CD14-positive monocyte (primary cell): ENCODE measurements around the gene HPS3. TPM values are rescaled to one million over a fixed set of nuclear protein-coding genes. Genes with fewer than 3 reads are reported as not detected.

Source experiments
- DNase-seq, 3 donors: peaks; one replicate each; pipeline ENCODE4 v3.0.0-alpha.2; 2011 to 2022
- H2AFZ ChIP-seq: 2 replicates; pipeline ENCODE4 v1.6.0; 2012; ENCODE audit warnings: mild to moderate bottlenecking, low read depth, low read length, inconsistent platforms; ENCODE audit not compliant: insufficient read depth, poor library complexity, severe bottlenecking
- H3K27ac ChIP-seq, 2 donors: 1 replicate in 1 of 2; 2 replicates in 1 of 2; pipeline ENCODE4 v1.5.1; 2012 to 2013; ENCODE audit warnings: low read length in 2 of 2, control low read depth in 1 of 2, inconsistent platforms in 1 of 2, low read depth in 1 of 2, mild to moderate bottlenecking in 1 of 2
- H3K27me3 ChIP-seq, 2 donors: one replicate each; pipeline versions ENCODE4 v1.6.0 to v1.6.1; 2011 to 2013; ENCODE audit warnings: low read length in 2 of 2; ENCODE audit not compliant: control insufficient read depth in 2 of 2, insufficient read depth in 2 of 2
- H3K36me3 ChIP-seq, 2 donors: replicated peaks in 1 of 2; 1 replicate in 1 of 2; 2 replicates in 1 of 2; pipeline versions ENCODE4 v1.5.1 to v1.6.1; 2012 to 2013; ENCODE audit warnings: low read length in 2 of 2, control low read depth in 1 of 2, inconsistent platforms in 1 of 2, mild to moderate bottlenecking in 1 of 2; ENCODE audit not compliant: insufficient read depth in 2 of 2, control insufficient read depth in 1 of 2
- H3K4me1 ChIP-seq, 2 donors: 1 replicate in 1 of 2; 2 replicates in 1 of 2; pipeline versions ENCODE4 v1.5.1 to v1.6.1; 2012 to 2013; ENCODE audit warnings: low read length in 2 of 2, control low read depth in 1 of 2, inconsistent platforms in 1 of 2, mild to moderate bottlenecking in 1 of 2, moderate library complexity in 1 of 2; ENCODE audit not compliant: insufficient read depth in 2 of 2, control insufficient read depth in 1 of 2
- H3K4me2 ChIP-seq: replicated peaks from 2 replicates; pipeline ENCODE3; 2012; ENCODE audit warnings: low read length, moderate library complexity, mild to moderate bottlenecking; ENCODE audit not compliant: poor library complexity, severe bottlenecking; ENCODE audit errors: extremely low read depth
- H3K4me3 ChIP-seq, 3 experiments: fragments of 200-600 bp in 1 of 3; sonication (generic) in 1 of 3; replicated peaks in 1 of 3; 1 replicate in 2 of 3; 2 replicates in 1 of 3; pipeline ENCODE4 v1.5.1; 2011 to 2013; ENCODE audit warnings: low read length in 3 of 3, mild to moderate bottlenecking in 3 of 3, control low read depth in 2 of 3, low read depth in 2 of 3, inconsistent platforms in 1 of 3, moderate library complexity in 1 of 3
- H3K79me2 ChIP-seq: 2 replicates; pipeline ENCODE4 v1.6.0; 2012; ENCODE audit warnings: mild to moderate bottlenecking, control low read depth, inconsistent platforms, low read length, moderate library complexity; ENCODE audit not compliant: insufficient read depth
- H3K9ac ChIP-seq: 2 replicates; pipeline ENCODE4 v1.6.0; 2017; ENCODE audit warnings: low read length, mild to moderate bottlenecking; ENCODE audit not compliant: insufficient read depth, poor library complexity, severe bottlenecking
- H3K9me3 ChIP-seq, 2 donors: replicated peaks in 1 of 2; 1 replicate in 1 of 2; 2 replicates in 1 of 2; pipeline versions ENCODE4 v1.5.1 to v1.6.1; 2012 to 2013; ENCODE audit warnings: low read length in 2 of 2, control low read depth in 1 of 2; ENCODE audit not compliant: control insufficient read depth in 1 of 2, insufficient read depth in 1 of 2
- H4K20me1 ChIP-seq: 2 replicates; pipeline ENCODE4 v1.6.0; 2012; ENCODE audit warnings: mild to moderate bottlenecking, low read length, control low read depth, moderate library complexity; ENCODE audit not compliant: insufficient read depth
- H3K27ac Mint-ChIP-seq, 7 donors: one replicate each; pipeline ENCODE4 v1.8.0; 2020; ENCODE audit warnings: mild to moderate bottlenecking in 7 of 7, mixed read lengths in 7 of 7, moderate library complexity in 6 of 7, inconsistent platforms in 2 of 7
- H3K27me3 Mint-ChIP-seq, 3 donors: one replicate each; pipeline ENCODE4 v1.8.0; 2021 to 2022; ENCODE audit warnings: low read depth in 3 of 3, mild to moderate bottlenecking in 3 of 3, mixed read lengths in 3 of 3, moderate library complexity in 3 of 3, inconsistent platforms in 1 of 3
- H3K36me3 Mint-ChIP-seq, 2 donors: one replicate each; pipeline ENCODE4 v1.8.0; 2020; ENCODE audit warnings: mixed read lengths in 2 of 2, inconsistent platforms in 1 of 2, mild to moderate bottlenecking in 1 of 2
- H3K4me1 Mint-ChIP-seq: one replicate; pipeline ENCODE4 v1.8.0; 2020; ENCODE audit warnings: mild to moderate bottlenecking, mixed read lengths
- H3K4me3 Mint-ChIP-seq, 2 donors: one replicate each; pipeline ENCODE4 v1.8.0; 2020; ENCODE audit warnings: mild to moderate bottlenecking in 2 of 2, mixed read lengths in 2 of 2, moderate library complexity in 1 of 2
- H3K9me3 Mint-ChIP-seq, 7 donors: one replicate each; pipeline ENCODE4 v1.8.0; 2020 to 2022; ENCODE audit warnings: mixed read lengths in 7 of 7, mild to moderate bottlenecking in 6 of 7, moderate library complexity in 6 of 7, inconsistent platforms in 2 of 7
- CTCF ChIP-seq: fragments of 200-600 bp; IDR thresholded peaks from one replicate; pipeline ENCODE4 v1.8.0; 2022; ENCODE audit warnings: antibody characterized with exemption, mild to moderate bottlenecking
- WGBS: methylation state at CpG from one replicate; pipeline ENCODE4 v1.1.5; 2013; ENCODE audit warnings: missing lambda C conversion rate; ENCODE audit not compliant: insufficient coverage; 5-methylcytosine and 5-hydroxymethylcytosine counted together
- intact Hi-C, 2 donors: fragments of 100-400 bp; cut with micrococcal nuclease; formaldehyde crosslinking; loops; one replicate each; pipeline versions ENCODE4 v1.15.0 to v1.15.1; 2023
- polyA plus RNA-seq, 3 donors: library from polyadenylated mRNA; depleted of rRNA in 1 of 3; unstranded in 2 of 3; stranded (reverse) in 1 of 3; fragments of 300-500 nt in 2 of 3; fragments of >200 nt in 1 of 3; fragmentation: Illumina TruSeq in 2 of 3; gene quantifications; 1 replicate in 2 of 3; 2 replicates in 1 of 3; pipeline ENCODE4 v1.2.3, GENCODE V29; 2012 to 2021
- small RNA-seq: library from RNA; depleted of rRNA; stranded (forward); fragments of <200 nt; gene quantifications from one replicate; pipeline ENCODE3, GENCODE V24; 2012; ENCODE audit warnings: low read depth; ENCODE audit not compliant: insufficient read length

The HPS3 gene
- polyA plus RNA-seq, 3 donors = 20.8 to 35.8 (median 34.8) TPM

GRCh38 chr3:149221783-149222517 lies 92.5 kb downstream of the HPS3 start, which contains the start of gene CP:
Gene CP (minus strand): TSS chr3:149221829. CDS start chr3:149221792, 37 bp downstream.
- Histone ChIP-seq H3K27ac (no peak within 1 kb of the TSS), H2AFZ (no peak within 1 kb of the TSS), H3K4me2 (no peak within 1 kb of the TSS), H3K4me3 (no peak within 1 kb of the TSS), H3K36me3 (no peaks in the 10 kb centered on the region), H4K20me1 (no peaks in the 10 kb centered on the region), H3K4me1 (peaks cover 11 to 14% of the 10 kb centered on the region in 2 donors), H3K27me3 (no peaks in the 10 kb centered on the region), H3K9ac (no peak within 1 kb of the TSS), H3K9me3 (no peaks in the 10 kb centered on the region), H3K79me2 (no peaks in the 10 kb centered on the region)
- intact Hi-C loops = no loop called here
- Mint-ChIP-seq H3K36me3 (no peaks in the 10 kb centered on the region), H3K9me3 (no peaks in the 10 kb centered on the region), H3K27ac (peak within 1 kb of the TSS in 1 of 7 donors; percentile 50), H3K4me3 (no peak within 1 kb of the TSS), H3K4me1 (peaks cover 17% of the 10 kb centered on the region), H3K27me3 (no peaks in the 10 kb centered on the region)
- TF ChIP-seq CTCF = no peak
- no peak for DNase-seq
- WGBS = no CpG with 5 or more reads among the region's 3 CpGs

Small RNAs within 50 kb of the gene (small RNA-seq; reads per million reads assigned to genes)
- not detected for gene RF00019

Other genes with a start within 250 kb of the HPS3 start
- gene GYG1, start 138.1 kb upstream of the HPS3 start, polyA plus RNA-seq = 100 to 1,000 TPM in 2 of 3 donors, 10 to 100 TPM in 1; 50.6 to 122 (median 121) TPM
- 1 to 10 TPM; 2.0 to 4.6 (median 2.7) TPM for gene HLTF, start 43.1 kb upstream of the HPS3 start, polyA plus RNA-seq
- under 1 TPM in 1 of 3 donors, not detected in 2; 0.04 TPM for gene CP, start 92.2 kb downstream of the HPS3 start, polyA plus RNA-seq
- not detected for gene TM4SF18, start 204.0 kb downstream of the HPS3 start, polyA plus RNA-seq
- gene TM4SF1, start 248.0 kb downstream of the HPS3 start, polyA plus RNA-seq = not detected